Stimulated activated CD4-positive, alpha-beta T cell treated with anti-CD3 and anti-CD28 coated beads, Interleukin-1b, Interleukin-23, amount 100 ng/mL, for 48 hours (primary cell): ENCODE measurements around the gene PCDHGA10.
"Not testable (repeated sequence)": the region's sequence is repeated elsewhere in the genome, so short reads cannot be mapped to it uniquely, and the experiment has no call there.

Experiments used
- DNase-seq: peaks from one replicate; pipeline ENCODE4 v3.0.0-alpha.2; 2020

The PCDHGA10 gene

GRCh38 chr5:141393267-141393666, 19.5 kb upstream of the PCDHGA10 start:
- DNase-seq, result no peak

GRCh38 chr5:141394401-141395187, 18.2 kb upstream of the PCDHGA10 start:
- not testable (repeated sequence) for DNase-seq

- DNase-seq, result peak; percentile 35
Measured at GRCh38 chr5:141397756-141398551, 14.8 kb upstream of the PCDHGA10 start, which contains the start of gene PCDHGB5. Gene PCDHGB5 (plus strand): TSS chr5:141397947. CDS start chr5:141398128, 181 bp downstream.

- DNase-seq, result no peak
Measured at GRCh38 chr5:141398608-141399007, 14.2 kb upstream of the PCDHGA10 start.

GRCh38 chr5:141399555-141400258, 13.1 kb upstream of the PCDHGA10 start:
- DNase-seq, result no peak

GRCh38 chr5:141402553-141403243, 10.1 kb upstream of the PCDHGA10 start, which contains the start of gene PCDHGA9:
Gene PCDHGA9 (plus strand): TSS chr5:141402778. CDS start chr5:141402953, 175 bp downstream.
- DNase-seq, result no peak

- DNase-seq, result no peak
Measured at GRCh38 chr5:141403387-141403786, 9.4 kb upstream of the PCDHGA10 start.

GRCh38 chr5:141407790-141408505, 4.8 kb upstream of the PCDHGA10 start, which contains the start of gene PCDHGB6:
Gene PCDHGB6 (plus strand): TSS chr5:141408021. CDS start chr5:141408203, 182 bp downstream.
- peak; percentile 36 for DNase-seq

- DNase-seq, result no peak
Measured at GRCh38 chr5:141409598-141410306, 3.0 kb upstream of the PCDHGA10 start.

GRCh38 chr5:141411575-141411974, 1.2 kb upstream of the PCDHGA10 start:
- DNase-seq, result no peak

- no peak for DNase-seq
Measured at GRCh38 chr5:141413540-141414069, 818 bp downstream of the PCDHGA10 start.

GRCh38 chr5:141414548-141415274, 1.9 kb downstream of the PCDHGA10 start:
- DNase-seq, result not testable (repeated sequence)

- not testable (repeated sequence) for DNase-seq
Measured at GRCh38 chr5:141415275-141415618, 2.5 kb downstream of the PCDHGA10 start.

GRCh38 chr5:141417494-141418172, 4.8 kb downstream of the PCDHGA10 start, which contains the start of gene PCDHGB7:
Gene PCDHGB7 (plus strand): TSS chr5:141417677. CDS start chr5:141417860, 183 bp downstream.
- DNase-seq, result peak; percentile 66

GRCh38 chr5:141419074-141419880, 6.5 kb downstream of the PCDHGA10 start:
- no peak for DNase-seq

- DNase-seq, result peak; percentile 53
Measured at GRCh38 chr5:141420855-141421488, 8.2 kb downstream of the PCDHGA10 start, which contains the start of gene PCDHGA11. Gene PCDHGA11 (plus strand): TSS chr5:141421051. CDS start chr5:141421228, 177 bp downstream.

- DNase-seq, result no peak
Measured at GRCh38 chr5:141421489-141421855, 8.7 kb downstream of the PCDHGA10 start.
